Keratinocyte (primary cell): Measurements from ENCODE around the gene POU3F1. TPM values are rescaled to one million over a fixed set of nuclear protein-coding genes. Genes with fewer than 3 reads are reported as not detected.

Experiments used
- DNase-seq: peaks from one replicate; pipeline ENCODE4 v3.0.0-alpha.2; 2011; ENCODE audit warnings: low read depth, missing footprints, low spot score
- FAIRE-seq: peaks from 2 replicates; lab custom pipeline; 2011; peaks lifted over from hg19 to GRCh38; lab: Jason Lieb, UNC
- H2AFZ ChIP-seq: 2 replicates; pipeline ENCODE4 v1.6.0; 2012; ENCODE audit warnings: low read length, control low read depth, inconsistent platforms; ENCODE audit not compliant: control insufficient read depth
- H3K27ac ChIP-seq: 2 replicates; pipeline ENCODE4 v1.5.1; 2011; ENCODE audit warnings: low read length; ENCODE audit not compliant: control insufficient read depth, insufficient read depth
- H3K27me3 ChIP-seq: 3 replicates; pipeline ENCODE4 v1.6.0; 2011; ENCODE audit warnings: low read length; ENCODE audit not compliant: control insufficient read depth, insufficient read depth; ENCODE audit errors: extremely low read depth
- H3K36me3 ChIP-seq, 2 experiments: 2 replicates in 1 of 2; 3 replicates in 1 of 2; pipeline ENCODE4 v1.5.1; 2011; ENCODE audit warnings: low read length in 2 of 2, mild to moderate bottlenecking in 1 of 2; ENCODE audit not compliant: control insufficient read depth in 2 of 2, insufficient read depth in 2 of 2; ENCODE audit errors: extremely low read depth in 1 of 2
- H3K4me1 ChIP-seq: 3 replicates; pipeline ENCODE4 v1.5.1; 2011; ENCODE audit warnings: low read length; ENCODE audit not compliant: control insufficient read depth, insufficient read depth; ENCODE audit errors: extremely low read depth
- H3K4me2 ChIP-seq: 3 replicates; pipeline ENCODE4 v1.6.0; 2011; ENCODE audit warnings: low read depth, low read length; ENCODE audit not compliant: control insufficient read depth, insufficient read depth; ENCODE audit errors: extremely low read depth
- H3K4me3 ChIP-seq, 3 experiments: fragments of 200-600 bp in 1 of 3; sonication (generic) in 1 of 3; 2 replicates in 2 of 3; 3 replicates in 1 of 3; pipeline ENCODE4 v1.5.1; 2011 to 2016; ENCODE audit warnings: low read length in 3 of 3, mild to moderate bottlenecking in 3 of 3, control low read depth in 2 of 3, inconsistent platforms in 1 of 3, low read depth in 1 of 3, mixed read lengths in 1 of 3, mixed run types in 1 of 3, moderate library complexity in 1 of 3; ENCODE audit not compliant: control insufficient read depth in 2 of 3, insufficient read depth in 2 of 3; ENCODE audit errors: extremely low read depth in 1 of 3
- H3K79me2 ChIP-seq: 2 replicates; pipeline ENCODE4 v1.6.0; 2012; ENCODE audit warnings: low read length; ENCODE audit not compliant: control insufficient read depth, insufficient read depth
- H3K9ac ChIP-seq: 3 replicates; pipeline ENCODE4 v1.6.0; 2011; ENCODE audit warnings: low read length; ENCODE audit not compliant: control insufficient read depth, insufficient read depth; ENCODE audit errors: extremely low read depth
- H3K9me1 ChIP-seq: 3 replicates; pipeline ENCODE4 v1.6.0; 2011; ENCODE audit warnings: low read length; ENCODE audit not compliant: control insufficient read depth, insufficient read depth; ENCODE audit errors: extremely low read depth
- H3K9me3 ChIP-seq: 2 replicates; pipeline ENCODE4 v1.5.1; 2012; ENCODE audit warnings: low read depth, low read length; ENCODE audit not compliant: control insufficient read depth
- H4K20me1 ChIP-seq: 3 replicates; pipeline ENCODE4 v1.6.0; 2011; ENCODE audit warnings: low read length; ENCODE audit not compliant: control insufficient read depth, insufficient read depth; ENCODE audit errors: extremely low read depth
- CTCF ChIP-seq, 3 experiments: IDR thresholded peaks in 1 of 3; conservative IDR thresholded peaks in 1 of 3; optimal IDR thresholded peaks in 1 of 3; 2 replicates in 2 of 3; 3 replicates in 1 of 3; pipeline versions ENCODE3 to v1.5.1; 2011; ENCODE audit warnings: low read length in 3 of 3, mild to moderate bottlenecking in 3 of 3, moderate library complexity in 2 of 3, control low read depth in 1 of 3, inconsistent platforms in 1 of 3; ENCODE audit not compliant: insufficient read depth in 2 of 3; ENCODE audit errors: extremely low read depth in 1 of 3
- EZH2 ChIP-seq: IDR thresholded peaks from one replicate; pipeline ENCODE4 v1.6.1; 2012; ENCODE audit warnings: inconsistent platforms, mild to moderate bottlenecking, low read length, moderate library complexity
- dilution Hi-C: fragments of 300-500 bp; cut with MboI; formaldehyde crosslinking; loops from one replicate; pipeline ENCODE4 v1.7.0; 2020; ENCODE audit warnings: low sequenced_read_pairs; ENCODE audit not compliant: extremely low pct_ligation_motif_present
- polyA plus RNA-seq, 5 experiments: library from polyadenylated mRNA; depleted of rRNA in 3 of 5; stranded (reverse) in 3 of 5; stranded (forward) in 1 of 5; unstranded in 1 of 5; fragments of >200 nt; gene quantifications; 1 replicate in 1 of 5; 2 replicates in 3 of 5; 3 replicates in 1 of 5; pipeline versions ENCODE4 v1.2.1 to v1.2.3, GENCODE V29; 2011 to 2012; ENCODE audit warnings: missing spikeins in 2 of 5, low read depth in 1 of 5, low replicate concordance in 1 of 5

Gene POU3F1
- polyA plus RNA-seq, 1 donor (not counting 4 experiments of a cell fraction or from before 2014, with no cell fraction given) = 0.59 TPM

- FAIRE-seq (no peak), DNase-seq (no peak)
- Histone ChIP-seq H4K20me1 (no peaks in the 10 kb centered on the region), H3K9me1 (no peaks in the 10 kb centered on the region), H3K9ac (no peak overlapping the region), H2AFZ (no peak overlapping the region), H3K9me3 (no peaks in the 10 kb centered on the region), H3K27ac (no peak overlapping the region), H3K4me3 (no peak overlapping the region), H3K4me1 (peaks cover 26% of the 10 kb centered on the region), H3K4me2 (no peak overlapping the region), H3K79me2 (peaks cover 4% of the 10 kb centered on the region), H3K27me3 (no peaks in the 10 kb centered on the region), H3K36me3 (no peaks in the 10 kb centered on the region)
- dilution Hi-C loops = no loop called here
- no peak for TF ChIP-seq EZH2
These were observed 7.0 kb upstream of the POU3F1 start for GRCh38 chr1:38053416-38054091.

- no peak overlapping the region for H3K27ac ChIP-seq
- DNase-seq (no peak), FAIRE-seq (peak; percentile 66)
- no peak overlapping the region for H3K4me3 ChIP-seq
- peaks cover 6% of the 10 kb centered on the region for H3K79me2 ChIP-seq
- dilution Hi-C loops = no loop called here
- H3K4me2 ChIP-seq = peak overlapping the region; percentile 62
- H3K9ac ChIP-seq = no peak overlapping the region
- H4K20me1 ChIP-seq = no peaks in the 10 kb centered on the region
- H3K27me3 ChIP-seq = no peaks in the 10 kb centered on the region
- H3K9me1 ChIP-seq = no peaks in the 10 kb centered on the region
- no peak for TF ChIP-seq CTCF (optimal IDR thresholded peaks at IDR 0.05 in 1 of 3, IDR thresholded peaks at IDR 0.05 in 1 of 3, conservative IDR thresholded peaks at IDR 0.05 in 1 of 3; ENCODE audit: extremely low read depth in 1 of 3, insufficient read depth in 2 of 3, low read length in 3 of 3)
- TF ChIP-seq EZH2 = no peak
- H2AFZ ChIP-seq = no peak overlapping the region
- H3K36me3 ChIP-seq = no peaks in the 10 kb centered on the region
- no peaks in the 10 kb centered on the region for H3K9me3 ChIP-seq
- peaks cover 32% of the 10 kb centered on the region for H3K4me1 ChIP-seq
These were observed 6.3 kb upstream of the POU3F1 start for GRCh38 chr1:38052750-38053415.
